ENCODE data around the gene CCNK. TPM values are rescaled to one million over a fixed set of nuclear protein-coding genes. Genes with fewer than 3 reads are reported as not detected.

CCNK gene
- total RNA-seq, 1 donor = 38.4 TPM

DNA sequence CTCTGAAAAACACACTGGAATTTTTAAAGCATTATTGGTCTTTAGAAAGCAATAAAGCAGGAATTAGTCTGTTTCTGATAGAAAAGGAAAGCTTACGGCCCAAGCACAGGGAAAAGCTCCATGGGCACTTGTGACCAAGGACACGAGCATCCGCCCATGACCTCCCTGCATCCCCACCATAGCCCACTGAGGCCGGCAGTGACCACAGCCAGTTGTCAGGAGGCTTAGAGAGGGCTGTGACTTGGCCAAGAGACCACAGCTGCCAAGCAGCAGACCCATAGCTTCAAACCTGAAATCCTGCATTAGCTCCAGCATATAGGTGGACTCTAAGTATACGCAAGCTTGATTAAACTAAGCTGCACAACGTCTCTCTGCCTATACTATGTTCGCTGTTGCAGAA is 9.5 kb upstream of the CCNK start:
- TF ChIP-seq, protein P1, sequence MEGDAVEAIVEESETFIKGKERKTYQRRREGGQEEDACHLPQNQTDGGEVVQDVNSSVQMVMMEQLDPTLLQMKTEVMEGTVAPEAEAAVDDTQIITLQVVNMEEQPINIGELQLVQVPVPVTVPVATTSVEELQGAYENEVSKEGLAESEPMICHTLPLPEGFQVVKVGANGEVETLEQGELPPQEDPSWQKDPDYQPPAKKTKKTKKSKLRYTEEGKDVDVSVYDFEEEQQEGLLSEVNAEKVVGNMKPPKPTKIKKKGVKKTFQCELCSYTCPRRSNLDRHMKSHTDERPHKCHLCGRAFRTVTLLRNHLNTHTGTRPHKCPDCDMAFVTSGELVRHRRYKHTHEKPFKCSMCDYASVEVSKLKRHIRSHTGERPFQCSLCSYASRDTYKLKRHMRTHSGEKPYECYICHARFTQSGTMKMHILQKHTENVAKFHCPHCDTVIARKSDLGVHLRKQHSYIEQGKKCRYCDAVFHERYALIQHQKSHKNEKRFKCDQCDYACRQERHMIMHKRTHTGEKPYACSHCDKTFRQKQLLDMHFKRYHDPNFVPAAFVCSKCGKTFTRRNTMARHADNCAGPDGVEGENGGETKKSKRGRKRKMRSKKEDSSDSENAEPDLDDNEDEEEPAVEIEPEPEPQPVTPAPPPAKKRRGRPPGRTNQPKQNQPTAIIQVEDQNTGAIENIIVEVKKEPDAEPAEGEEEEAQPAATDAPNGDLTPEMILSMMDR (IDR thresholded peaks at IDR 0.05; ENCODE audit: insufficient read depth, low read depth, low read length) = no peak
- no peak overlapping the region for H3K4me3 ChIP-seq (ENCODE audit: low read depth, low read length)
- no peak for DNase-seq (ENCODE audit: low read depth)

DNA sequence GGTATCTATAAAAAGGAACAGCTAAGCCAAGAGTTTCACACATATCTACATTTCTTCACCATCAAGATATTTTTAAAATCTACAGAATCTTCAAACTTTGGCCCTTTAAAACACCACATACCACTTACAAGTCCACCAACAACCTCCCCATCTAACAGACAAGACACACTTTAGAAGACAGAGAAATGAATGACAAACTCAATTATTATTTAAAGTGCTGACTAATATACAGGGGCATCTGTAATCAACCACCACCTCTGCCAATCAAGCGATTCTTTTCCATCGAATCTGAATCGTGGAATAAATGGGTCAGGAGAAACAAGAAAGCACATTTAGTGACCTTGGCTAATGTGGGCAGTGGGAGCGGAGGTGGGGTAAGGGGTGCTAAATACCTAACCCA is 8.3 kb upstream of the CCNK start:
- H3K4me3 ChIP-seq (ENCODE audit: low read depth, low read length) = no peak overlapping the region
- no peak for DNase-seq (ENCODE audit: low read depth)
- TF ChIP-seq, protein P1 (IDR thresholded peaks at IDR 0.05; ENCODE audit: insufficient read depth, low read depth, low read length) = no peak

GRCh38 chr14:99473458-99473857 is 7.8 kb upstream of the CCNK start:
- TF ChIP-seq, protein P1 (IDR thresholded peaks at IDR 0.05; ENCODE audit: insufficient read depth, low read depth, low read length) = no peak
- DNase-seq (ENCODE audit: low read depth) = no peak
- no peak overlapping the region for H3K4me3 ChIP-seq (ENCODE audit: low read depth, low read length)

DNA sequence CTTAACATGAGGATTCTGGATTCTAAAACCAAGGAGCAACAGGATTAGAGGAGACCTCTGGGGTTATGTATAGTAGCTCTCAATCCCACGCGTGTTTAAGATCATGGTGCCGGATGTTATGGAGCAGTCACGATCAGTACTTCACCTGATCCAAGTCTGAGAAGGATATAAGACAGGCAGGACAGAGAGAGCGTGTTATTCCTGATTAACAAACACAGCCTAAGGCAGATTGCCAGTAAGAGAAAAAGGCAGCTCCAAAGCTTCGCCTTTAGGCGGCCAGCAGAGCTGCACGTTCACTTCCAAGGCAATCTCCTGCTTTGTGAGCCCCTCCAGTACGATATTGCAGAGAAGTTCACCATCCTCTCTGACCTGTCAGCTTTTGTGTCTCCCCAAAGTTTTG is 6.0 kb upstream of the CCNK start:
- TF ChIP-seq, protein P1 (IDR thresholded peaks at IDR 0.05; ENCODE audit: insufficient read depth, low read depth, low read length) = no peak
- peak; percentile 32 for DNase-seq (ENCODE audit: low read depth)
- peak overlapping the region; percentile 15 for H3K4me3 ChIP-seq (ENCODE audit: low read depth, low read length)

DNA sequence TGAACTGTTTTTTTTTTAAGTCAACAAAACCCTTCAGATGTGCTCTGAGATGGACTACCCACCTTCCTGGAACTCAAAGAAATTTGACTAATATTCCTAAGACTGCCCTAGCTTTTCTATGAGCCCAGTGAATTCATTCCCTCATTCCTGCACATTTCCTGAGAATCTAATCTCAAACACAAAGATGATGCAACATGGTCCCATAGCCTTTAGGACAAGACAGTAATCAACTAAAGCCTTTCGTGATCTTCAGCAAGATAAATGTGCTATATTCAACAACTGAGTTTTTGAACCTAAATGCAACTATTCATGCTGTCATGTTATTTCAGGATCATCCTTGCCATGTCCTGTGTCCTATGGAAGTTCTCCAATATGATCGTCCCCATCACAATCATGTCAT is 5.5 kb upstream of the CCNK start:
- TF ChIP-seq, protein P1 (IDR thresholded peaks at IDR 0.05; ENCODE audit: insufficient read depth, low read depth, low read length) = no peak
- peak; percentile 57 for DNase-seq (ENCODE audit: low read depth)
- peak overlapping the region; percentile 15 for H3K4me3 ChIP-seq (ENCODE audit: low read depth, low read length)

DNA sequence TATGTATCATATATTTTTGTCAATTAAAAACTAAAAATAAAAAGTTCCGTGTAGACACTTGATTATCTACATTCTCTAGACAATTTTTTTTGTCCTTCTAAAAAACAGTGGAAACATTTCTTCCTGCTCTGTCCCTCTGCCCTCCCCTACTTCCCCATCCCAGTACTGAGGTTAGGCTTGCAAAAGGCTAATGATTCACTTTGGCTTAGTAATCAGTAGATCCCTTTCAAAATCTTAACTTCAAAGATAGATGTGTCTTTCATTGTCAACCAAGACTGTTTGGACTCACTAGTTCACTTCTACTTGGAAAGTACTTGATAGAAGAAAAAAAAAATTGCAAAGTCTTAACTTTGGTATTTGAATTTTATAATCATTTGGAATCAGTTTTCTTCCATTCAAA is 4.3 kb upstream of the CCNK start:
- TF ChIP-seq, protein P1 (IDR thresholded peaks at IDR 0.05; ENCODE audit: insufficient read depth, low read depth, low read length) = no peak
- peak; percentile 74 for DNase-seq (ENCODE audit: low read depth)
- H3K4me3 ChIP-seq (ENCODE audit: low read depth, low read length) = no peak overlapping the region

- DNase-seq (ENCODE audit: low read depth) = no peak
- peak overlapping the region; percentile 7 for H3K4me3 ChIP-seq (ENCODE audit: low read depth, low read length)
Observed at GRCh38 chr14:99478128-99478527, 3.1 kb upstream of the CCNK start.

More at GRCh38 chr14:99478128-99478527, 3.1 kb upstream of the CCNK start:
- TF ChIP-seq, protein P1 (IDR thresholded peaks at IDR 0.05; ENCODE audit: insufficient read depth, low read depth, low read length) = no peak
